T-helper 1 cell treated with Interleukin-12 subunit alpha and Interleukin-12 subunit beta and Interleukin-4 antibody, amounts not matched to agents 30 μg/mL and 1 μg/mL, for 36 hours (primary cell): Measurements from ENCODE around the gene CRLF1.

ENCODE experiments used
- H3K27ac Mint-ChIP-seq: one replicate; pipeline ENCODE4 v1.8.0; 2021; ENCODE audit warnings: mild to moderate bottlenecking, mixed read lengths
- H3K27me3 Mint-ChIP-seq: one replicate; pipeline ENCODE4 v1.8.0; 2021; ENCODE audit warnings: low read depth, mixed read lengths
- H3K36me3 Mint-ChIP-seq: one replicate; pipeline ENCODE4 v1.8.0; 2021; ENCODE audit warnings: low read depth, mixed read lengths
- H3K4me1 Mint-ChIP-seq: one replicate; pipeline ENCODE4 v1.8.0; 2021; ENCODE audit warnings: low read depth, mixed read lengths
- H3K4me3 Mint-ChIP-seq: one replicate; pipeline ENCODE4 v1.8.0; 2021; ENCODE audit warnings: mild to moderate bottlenecking, moderate library complexity, mixed read lengths
- H3K9me3 Mint-ChIP-seq: one replicate; pipeline ENCODE4 v1.8.0; 2021; ENCODE audit warnings: mixed read lengths

CRLF1 gene

GRCh38 chr19:18644196-18645034, 37.8 kb upstream of the CRLF1 start:
- Mint-ChIP-seq H3K27ac (no peak overlapping the region), H3K36me3 (peaks cover 3% of the 10 kb centered on the region), H3K4me3 (no peak overlapping the region), H3K9me3 (no peaks in the 10 kb centered on the region), H3K4me1 (peaks cover 9% of the 10 kb centered on the region), H3K27me3 (no peaks in the 10 kb centered on the region)

- peaks cover 26% of the 10 kb centered on the region for H3K4me1 Mint-ChIP-seq
- peaks cover 3% of the 10 kb centered on the region for H3K27me3 Mint-ChIP-seq
- no peak overlapping the region for H3K27ac Mint-ChIP-seq
- H3K36me3 Mint-ChIP-seq, result peaks cover 3% of the 10 kb centered on the region
- no peaks in the 10 kb centered on the region for H3K9me3 Mint-ChIP-seq
- H3K4me3 Mint-ChIP-seq, result no peak overlapping the region
Measured at GRCh38 chr19:18639706-18640243, 33.2 kb upstream of the CRLF1 start.

GRCh38 chr19:18637673-18638630, 31.4 kb upstream of the CRLF1 start:
- Mint-ChIP-seq H3K4me1 (peaks cover 27% of the 10 kb centered on the region), H3K27me3 (peaks cover 7% of the 10 kb centered on the region), H3K4me3 (peak overlapping the region; percentile 95), H3K36me3 (no peaks in the 10 kb centered on the region), H3K27ac (peak overlapping the region; percentile 73), H3K9me3 (no peaks in the 10 kb centered on the region)

- no peaks in the 10 kb centered on the region for H3K36me3 Mint-ChIP-seq
- peak within 1 kb of the TSS; percentile 97 for H3K27ac Mint-ChIP-seq
- peaks cover 7% of the 10 kb centered on the region for H3K27me3 Mint-ChIP-seq
- peaks cover 27% of the 10 kb centered on the region for H3K4me1 Mint-ChIP-seq
- H3K4me3 Mint-ChIP-seq, result peak within 1 kb of the TSS; percentile 95
- no peaks in the 10 kb centered on the region for H3K9me3 Mint-ChIP-seq
Measured at GRCh38 chr19:18636969-18637629, 30.5 kb upstream of the CRLF1 start, which contains the start of gene KLHL26. Gene KLHL26 (plus strand): TSS chr19:18637028. CDS start chr19:18637055, 27 bp downstream.

GRCh38 chr19:18636183-18636968, 29.8 kb upstream of the CRLF1 start:
- Mint-ChIP-seq H3K4me3 (peak overlapping the region; percentile 95), H3K36me3 (no peaks in the 10 kb centered on the region), H3K4me1 (peaks cover 27% of the 10 kb centered on the region), H3K27me3 (peaks cover 7% of the 10 kb centered on the region), H3K9me3 (no peaks in the 10 kb centered on the region), H3K27ac (peak overlapping the region; percentile 97)

GRCh38 chr19:18635831-18636182, 29.2 kb upstream of the CRLF1 start:
- H3K27ac Mint-ChIP-seq, result peak overlapping the region; percentile 97
- peaks cover 27% of the 10 kb centered on the region for H3K4me1 Mint-ChIP-seq
- no peaks in the 10 kb centered on the region for H3K9me3 Mint-ChIP-seq
- no peaks in the 10 kb centered on the region for H3K36me3 Mint-ChIP-seq
- peak overlapping the region; percentile 95 for H3K4me3 Mint-ChIP-seq
- H3K27me3 Mint-ChIP-seq, result peaks cover 7% of the 10 kb centered on the region

GRCh38 chr19:18634612-18635297, 28.2 kb upstream of the CRLF1 start:
- Mint-ChIP-seq H3K36me3 (no peaks in the 10 kb centered on the region), H3K4me1 (peaks cover 27% of the 10 kb centered on the region), H3K27ac (peak overlapping the region; percentile 12), H3K9me3 (no peaks in the 10 kb centered on the region), H3K4me3 (no peak overlapping the region), H3K27me3 (peaks cover 7% of the 10 kb centered on the region)

GRCh38 chr19:18633321-18633720, 26.7 kb upstream of the CRLF1 start:
- no peak overlapping the region for H3K27ac Mint-ChIP-seq
- H3K4me3 Mint-ChIP-seq, result no peak overlapping the region
- no peaks in the 10 kb centered on the region for H3K36me3 Mint-ChIP-seq
- no peaks in the 10 kb centered on the region for H3K9me3 Mint-ChIP-seq
- peaks cover 7% of the 10 kb centered on the region for H3K27me3 Mint-ChIP-seq
- H3K4me1 Mint-ChIP-seq, result peaks cover 23% of the 10 kb centered on the region

- Mint-ChIP-seq H3K9me3 (no peaks in the 10 kb centered on the region), H3K36me3 (no peaks in the 10 kb centered on the region), H3K27ac (no peak overlapping the region), H3K27me3 (peaks cover 4% of the 10 kb centered on the region), H3K4me3 (no peak overlapping the region), H3K4me1 (peaks cover 2% of the 10 kb centered on the region)
Measured at GRCh38 chr19:18629166-18630088, 22.8 kb upstream of the CRLF1 start.

- Mint-ChIP-seq H3K27me3 (peaks cover 3% of the 10 kb centered on the region), H3K27ac (no peak overlapping the region), H3K4me3 (no peak overlapping the region), H3K4me1 (peaks cover 2% of the 10 kb centered on the region), H3K36me3 (no peaks in the 10 kb centered on the region), H3K9me3 (no peaks in the 10 kb centered on the region)
Measured at GRCh38 chr19:18626906-18627305, 20.3 kb upstream of the CRLF1 start.

- Mint-ChIP-seq H3K4me3 (no peak overlapping the region), H3K9me3 (no peaks in the 10 kb centered on the region), H3K27ac (no peak overlapping the region), H3K36me3 (no peaks in the 10 kb centered on the region), H3K4me1 (no peaks in the 10 kb centered on the region), H3K27me3 (peaks cover 15% of the 10 kb centered on the region)
Measured at GRCh38 chr19:18620902-18621301, 14.3 kb upstream of the CRLF1 start.

GRCh38 chr19:18620311-18620710, 13.7 kb upstream of the CRLF1 start:
- H3K36me3 Mint-ChIP-seq, result no peaks in the 10 kb centered on the region
- H3K4me1 Mint-ChIP-seq, result no peaks in the 10 kb centered on the region
- no peaks in the 10 kb centered on the region for H3K9me3 Mint-ChIP-seq
- H3K27ac Mint-ChIP-seq, result no peak overlapping the region
- no peak overlapping the region for H3K4me3 Mint-ChIP-seq
- H3K27me3 Mint-ChIP-seq, result peaks cover 20% of the 10 kb centered on the region
